ENCODE data around the gene HK1. TPM values are rescaled to one million over a fixed set of nuclear protein-coding genes. Genes with fewer than 3 reads are reported as not detected.

HK1 gene
- total and polyA plus RNA-seq, 2 of the 4 experiments (the other 2 are of a cell fraction): 53.7 to 90.5 TPM

- Histone ChIP-seq H2BK120ac (ENCODE audit: low read depth, low read length) (no peak overlapping the region), H3K27me3 (ENCODE audit: control insufficient read depth, insufficient read depth, low read length) (peaks cover 44% of the 10 kb centered on the region), H3K4me1 (ENCODE audit: control insufficient read depth, insufficient read depth, low read length) (peaks cover 7% of the 10 kb centered on the region; the same call in 1 of the 2 replicates), H3K36me3 (ENCODE audit: control insufficient read depth, insufficient read depth, low read length) (no peaks in the 10 kb centered on the region), H2AK5ac (ENCODE audit: low read depth, low read length) (no peak overlapping the region), H2AFZ (replicated peaks; ENCODE audit: low read length, poor library complexity) (no peak overlapping the region), H4K20me1 (ENCODE audit: insufficient read depth, low read length) (no peaks in the 10 kb centered on the region), H3K18ac (ENCODE audit: low read depth, low read length) (no peak overlapping the region), H2AK9ac (replicated peaks; ENCODE audit: low read depth, low read length, poor library complexity) (no peak overlapping the region), H3K27ac (ENCODE audit: insufficient read depth, low read length) (no peak overlapping the region), H2BK20ac (ENCODE audit: low read depth, low read length) (no peak overlapping the region), H4K5ac (ENCODE audit: low read depth, low read length) (no peak overlapping the region), H3K4me2 (ENCODE audit: low read depth, low read length) (no peak overlapping the region), H3K14ac (replicated peaks; ENCODE audit: low read depth, low read length) (no peak overlapping the region), H4K8ac (ENCODE audit: low read depth in 2 of 2, low read length in 2 of 2) (no peak overlapping the region), H3K79me1 (ENCODE audit: low read depth in 1 of 2, low read length in 2 of 2) (no peaks in the 10 kb centered on the region), H3K23ac (ENCODE audit: low read depth, low read length) (no peak overlapping the region), H3K9me1 (ENCODE audit: insufficient read depth, low read length) (peaks cover 5% of the 10 kb centered on the region; the same call in 1 of the 2 replicates), H2BK5ac (ENCODE audit: low read depth, low read length, poor library complexity, severe bottlenecking) (no peak overlapping the region), H3K4ac (ENCODE audit: low read depth, low read length) (no peak overlapping the region), H3K9me3 (ENCODE audit: control insufficient read depth, insufficient read depth, low read length) (no peaks in the 10 kb centered on the region), H2BK15ac (ENCODE audit: low read depth, low read length) (no peak overlapping the region), H3K4me3 (ENCODE audit: insufficient read depth, low read depth, low read length) (no peak overlapping the region), H4K91ac (ENCODE audit: insufficient read depth, low read depth, low read length) (no peak overlapping the region), H3K9ac (ENCODE audit: low read depth, low read length) (no peak overlapping the region), H3K56ac (ENCODE audit: extremely low read depth, insufficient read depth, low read length) (no peak overlapping the region)
- CTCF ChIA-PET: no interaction called here
- TF ChIP-seq FOS (IDR thresholded peaks at IDR 0.05; ENCODE audit: low read depth, low read length) (no peak), MXI1 (IDR thresholded peaks at IDR 0.05; ENCODE audit: borderline replicate concordance, low read depth, low read length) (no peak), MAFK (IDR thresholded peaks at IDR 0.05; ENCODE audit: low read depth, low read length) (no peak), POLR2A (IDR thresholded peaks at IDR 0.05; ENCODE audit: low read depth, low read length) (no peak), RFX5 (IDR thresholded peaks at IDR 0.05; ENCODE audit: low read depth, low read length) (no peak)
- TF ChIP-seq, protein P1, sequence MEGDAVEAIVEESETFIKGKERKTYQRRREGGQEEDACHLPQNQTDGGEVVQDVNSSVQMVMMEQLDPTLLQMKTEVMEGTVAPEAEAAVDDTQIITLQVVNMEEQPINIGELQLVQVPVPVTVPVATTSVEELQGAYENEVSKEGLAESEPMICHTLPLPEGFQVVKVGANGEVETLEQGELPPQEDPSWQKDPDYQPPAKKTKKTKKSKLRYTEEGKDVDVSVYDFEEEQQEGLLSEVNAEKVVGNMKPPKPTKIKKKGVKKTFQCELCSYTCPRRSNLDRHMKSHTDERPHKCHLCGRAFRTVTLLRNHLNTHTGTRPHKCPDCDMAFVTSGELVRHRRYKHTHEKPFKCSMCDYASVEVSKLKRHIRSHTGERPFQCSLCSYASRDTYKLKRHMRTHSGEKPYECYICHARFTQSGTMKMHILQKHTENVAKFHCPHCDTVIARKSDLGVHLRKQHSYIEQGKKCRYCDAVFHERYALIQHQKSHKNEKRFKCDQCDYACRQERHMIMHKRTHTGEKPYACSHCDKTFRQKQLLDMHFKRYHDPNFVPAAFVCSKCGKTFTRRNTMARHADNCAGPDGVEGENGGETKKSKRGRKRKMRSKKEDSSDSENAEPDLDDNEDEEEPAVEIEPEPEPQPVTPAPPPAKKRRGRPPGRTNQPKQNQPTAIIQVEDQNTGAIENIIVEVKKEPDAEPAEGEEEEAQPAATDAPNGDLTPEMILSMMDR (conservative IDR thresholded peaks at IDR 0.05; ENCODE audit: low read depth, low read length): no peak
- no CpG with 5 or more reads among the region's 11 CpGs for WGBS, 2 experiments (ENCODE audit: extremely low coverage in 2 of 2, insufficient read length in 1 of 2)
- BruUV-seq (replicated peaks): no TSS peak
- dilution Hi-C loops (cut with HindIII; ENCODE audit: low sequenced_read_pairs, unreplicated experiment) (no loop called here), in situ Hi-C loops (cut with MboI; ENCODE audit: low sequenced_read_pairs) (loop anchor here (10.0 kb wide), 2 partner anchors 215 to 415 kb away; partner anchors contain the start of gene FAM241B), intact Hi-C loops (cut with micrococcal nuclease) (loop anchor here (10.0 kb wide), 1 partner anchor 635 kb away; no protein-coding TSS in a partner anchor)
- POLR2A ChIA-PET (ENCODE audit: unreplicated experiment): no interaction called here
- DNase-seq (no peak), ATAC-seq (ENCODE audit: low read depth) (no peak)
Measured at GRCh38 chr10:69419744-69420126, 141.4 kb downstream of the HK1 start.
